Osteoblast (primary cell): ENCODE results near the gene IVD. TPM values are rescaled to one million over a fixed set of nuclear protein-coding genes. Genes with fewer than 3 reads are reported as not detected.

ENCODE experiments used
- DNase-seq: peaks from one replicate; pipeline ENCODE4 v3.0.0; 2011; ENCODE audit warnings: low spot score, mixed read lengths; ENCODE audit not compliant: insufficient read length; ENCODE audit errors: missing footprints
- H2AFZ ChIP-seq: 2 replicates; pipeline ENCODE4 v1.6.0; 2011; ENCODE audit warnings: mild to moderate bottlenecking, low read length
- H3K27ac ChIP-seq: 2 replicates; pipeline ENCODE4 v1.5.1; 2011; ENCODE audit warnings: mild to moderate bottlenecking, low read depth, low read length, moderate library complexity
- H3K27me3 ChIP-seq: 2 replicates; pipeline ENCODE4 v1.6.0; 2012; ENCODE audit warnings: mild to moderate bottlenecking, control low read depth, inconsistent platforms, low read length, moderate library complexity; ENCODE audit not compliant: insufficient read depth
- H3K36me3 ChIP-seq: 2 replicates; pipeline ENCODE4 v1.5.1; 2011; ENCODE audit warnings: mild to moderate bottlenecking, low read length, control low read depth, moderate library complexity; ENCODE audit not compliant: insufficient read depth
- H3K4me1 ChIP-seq: 2 replicates; pipeline ENCODE4 v1.5.1; 2011; ENCODE audit warnings: mild to moderate bottlenecking, low read length, control low read depth, moderate library complexity; ENCODE audit not compliant: insufficient read depth
- H3K4me2 ChIP-seq: 2 replicates; pipeline ENCODE4 v1.6.0; 2011; ENCODE audit warnings: mild to moderate bottlenecking, low read length; ENCODE audit not compliant: insufficient read depth
- H3K4me3 ChIP-seq: fragments of 200-600 bp; sonication (generic); 3 replicates; pipeline ENCODE4 v1.5.1; 2012; ENCODE audit warnings: mild to moderate bottlenecking, low read length, inconsistent platforms; ENCODE audit not compliant: insufficient read depth
- H3K79me2 ChIP-seq: 2 replicates; pipeline ENCODE4 v1.6.0; 2012; ENCODE audit warnings: mild to moderate bottlenecking, low read length, control low read depth, inconsistent platforms; ENCODE audit not compliant: insufficient read depth
- H3K9me3 ChIP-seq: 2 replicates; pipeline ENCODE4 v1.5.1; 2011; ENCODE audit warnings: low read depth, low read length, control low read depth
- H4K20me1 ChIP-seq: 2 replicates; pipeline ENCODE4 v1.6.0; 2012; ENCODE audit warnings: mild to moderate bottlenecking, low read length, control low read depth; ENCODE audit not compliant: insufficient read depth
- total RNA-seq: library from RNA; depleted of rRNA; stranded (reverse); fragments of >200 nt; gene quantifications from 2 replicates; pipeline ENCODE4 v1.2.3, GENCODE V29; 2012
- TF ChIP-seq, protein P1 (sequence below): IDR thresholded peaks from 2 replicates; pipeline ENCODE4 v1.5.1; 2011; ENCODE audit warnings: mild to moderate bottlenecking, low read depth, low read length, moderate library complexity; ENCODE audit errors: extremely low read depth

IVD gene
- total RNA-seq, 1 donor = 46.3 TPM

DNA sequence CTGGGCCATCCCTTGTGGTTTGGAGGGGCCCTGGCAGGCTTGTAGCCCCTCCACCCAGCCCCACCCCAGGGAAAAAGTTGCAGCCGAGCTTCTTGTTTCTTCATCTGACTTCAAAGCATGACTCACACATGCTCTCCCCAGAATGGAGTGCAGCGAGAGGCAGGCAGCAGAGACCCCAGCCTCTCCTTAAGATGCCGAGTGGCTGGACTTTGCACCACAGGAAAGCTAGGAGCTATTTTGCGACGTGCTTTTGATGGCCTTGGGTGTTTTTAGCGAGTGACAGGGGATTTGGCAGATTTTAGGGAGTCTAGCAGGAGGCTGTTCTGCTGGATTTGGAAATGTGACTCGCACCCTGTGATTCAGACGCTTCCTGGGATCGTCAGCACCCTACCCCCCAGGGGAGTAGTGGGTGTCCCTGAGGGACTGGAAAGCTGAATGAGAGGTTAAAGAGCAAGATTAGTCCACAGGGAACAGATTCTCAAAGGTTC, 49.4 kb downstream of the IVD start:
- H4K20me1 ChIP-seq = peaks cover 76% of the 10 kb centered on the region
- TF ChIP-seq, protein P1, sequence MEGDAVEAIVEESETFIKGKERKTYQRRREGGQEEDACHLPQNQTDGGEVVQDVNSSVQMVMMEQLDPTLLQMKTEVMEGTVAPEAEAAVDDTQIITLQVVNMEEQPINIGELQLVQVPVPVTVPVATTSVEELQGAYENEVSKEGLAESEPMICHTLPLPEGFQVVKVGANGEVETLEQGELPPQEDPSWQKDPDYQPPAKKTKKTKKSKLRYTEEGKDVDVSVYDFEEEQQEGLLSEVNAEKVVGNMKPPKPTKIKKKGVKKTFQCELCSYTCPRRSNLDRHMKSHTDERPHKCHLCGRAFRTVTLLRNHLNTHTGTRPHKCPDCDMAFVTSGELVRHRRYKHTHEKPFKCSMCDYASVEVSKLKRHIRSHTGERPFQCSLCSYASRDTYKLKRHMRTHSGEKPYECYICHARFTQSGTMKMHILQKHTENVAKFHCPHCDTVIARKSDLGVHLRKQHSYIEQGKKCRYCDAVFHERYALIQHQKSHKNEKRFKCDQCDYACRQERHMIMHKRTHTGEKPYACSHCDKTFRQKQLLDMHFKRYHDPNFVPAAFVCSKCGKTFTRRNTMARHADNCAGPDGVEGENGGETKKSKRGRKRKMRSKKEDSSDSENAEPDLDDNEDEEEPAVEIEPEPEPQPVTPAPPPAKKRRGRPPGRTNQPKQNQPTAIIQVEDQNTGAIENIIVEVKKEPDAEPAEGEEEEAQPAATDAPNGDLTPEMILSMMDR = no peak
- no peaks in the 10 kb centered on the region for H3K9me3 ChIP-seq
- peaks cover 16% of the 10 kb centered on the region for H3K4me1 ChIP-seq
- no peak overlapping the region for H3K27ac ChIP-seq
- H3K36me3 ChIP-seq = no peaks in the 10 kb centered on the region
- DNase-seq = peak; percentile 93
- H2AFZ ChIP-seq = no peak overlapping the region
- H3K4me2 ChIP-seq = peak overlapping the region; percentile 37
- peaks cover 71% of the 10 kb centered on the region for H3K79me2 ChIP-seq
- no peaks in the 10 kb centered on the region for H3K27me3 ChIP-seq
- no peak overlapping the region for H3K4me3 ChIP-seq

DNA sequence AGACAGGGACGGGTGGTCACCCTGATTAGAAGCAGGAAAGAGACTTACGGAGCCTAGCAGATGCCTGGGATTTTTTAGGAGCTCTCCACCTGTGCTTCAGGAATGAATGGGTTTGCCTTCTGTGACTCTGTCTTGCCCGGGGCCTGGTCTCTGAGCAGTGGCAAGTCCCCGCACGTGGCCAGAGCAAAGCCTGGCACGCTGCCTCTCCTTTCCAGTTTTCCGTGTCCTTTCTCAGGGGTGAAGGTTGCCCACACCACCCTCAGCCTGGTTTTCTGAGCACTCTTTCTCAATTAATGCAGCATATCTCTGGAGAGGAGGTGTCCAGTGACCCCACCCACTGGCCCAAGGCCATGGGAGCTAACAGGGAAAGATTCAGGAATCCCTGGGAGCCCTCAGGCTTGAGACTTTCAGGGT, 50.7 kb downstream of the IVD start:
- TF ChIP-seq, protein P1 = no peak
- Histone ChIP-seq H3K27ac (no peak overlapping the region), H3K79me2 (peaks cover 63% of the 10 kb centered on the region), H3K4me3 (no peak overlapping the region), H2AFZ (no peak overlapping the region), H3K9me3 (no peaks in the 10 kb centered on the region), H3K36me3 (no peaks in the 10 kb centered on the region), H3K27me3 (no peaks in the 10 kb centered on the region), H3K4me2 (no peak overlapping the region), H4K20me1 (peaks cover 76% of the 10 kb centered on the region), H3K4me1 (peaks cover 16% of the 10 kb centered on the region)
- DNase-seq = peak; percentile 86

DNA sequence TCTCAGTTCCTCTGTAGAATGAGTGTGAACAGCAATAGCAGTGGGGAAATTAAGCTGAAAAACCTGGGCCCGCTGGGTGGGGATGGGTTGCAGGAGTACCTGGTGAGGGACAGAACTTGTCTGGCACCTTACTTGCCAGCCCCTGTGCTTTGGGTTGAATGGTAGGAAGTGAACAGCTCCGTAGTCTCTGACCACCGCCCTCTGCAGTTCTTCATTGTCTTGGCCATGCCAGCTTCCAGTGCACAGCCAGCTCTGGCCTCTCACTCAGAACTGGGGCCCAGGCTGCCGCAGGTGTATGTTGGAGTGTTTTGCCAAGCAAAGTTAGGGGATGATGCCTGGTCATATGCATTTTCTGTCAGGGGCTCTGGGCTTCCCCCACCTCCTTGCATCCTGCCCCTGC, 51.1 kb downstream of the IVD start:
- no peak overlapping the region for H2AFZ ChIP-seq
- H3K79me2 ChIP-seq = peaks cover 59% of the 10 kb centered on the region
- H3K4me2 ChIP-seq = no peak overlapping the region
- peaks cover 16% of the 10 kb centered on the region for H3K4me1 ChIP-seq
- TF ChIP-seq, protein P1 = no peak
- no peak overlapping the region for H3K4me3 ChIP-seq
- H3K27me3 ChIP-seq = no peaks in the 10 kb centered on the region
- DNase-seq = peak; percentile 60
- H3K36me3 ChIP-seq = no peaks in the 10 kb centered on the region
- no peak overlapping the region for H3K27ac ChIP-seq
- H4K20me1 ChIP-seq = peaks cover 71% of the 10 kb centered on the region
- H3K9me3 ChIP-seq = no peaks in the 10 kb centered on the region

DNA sequence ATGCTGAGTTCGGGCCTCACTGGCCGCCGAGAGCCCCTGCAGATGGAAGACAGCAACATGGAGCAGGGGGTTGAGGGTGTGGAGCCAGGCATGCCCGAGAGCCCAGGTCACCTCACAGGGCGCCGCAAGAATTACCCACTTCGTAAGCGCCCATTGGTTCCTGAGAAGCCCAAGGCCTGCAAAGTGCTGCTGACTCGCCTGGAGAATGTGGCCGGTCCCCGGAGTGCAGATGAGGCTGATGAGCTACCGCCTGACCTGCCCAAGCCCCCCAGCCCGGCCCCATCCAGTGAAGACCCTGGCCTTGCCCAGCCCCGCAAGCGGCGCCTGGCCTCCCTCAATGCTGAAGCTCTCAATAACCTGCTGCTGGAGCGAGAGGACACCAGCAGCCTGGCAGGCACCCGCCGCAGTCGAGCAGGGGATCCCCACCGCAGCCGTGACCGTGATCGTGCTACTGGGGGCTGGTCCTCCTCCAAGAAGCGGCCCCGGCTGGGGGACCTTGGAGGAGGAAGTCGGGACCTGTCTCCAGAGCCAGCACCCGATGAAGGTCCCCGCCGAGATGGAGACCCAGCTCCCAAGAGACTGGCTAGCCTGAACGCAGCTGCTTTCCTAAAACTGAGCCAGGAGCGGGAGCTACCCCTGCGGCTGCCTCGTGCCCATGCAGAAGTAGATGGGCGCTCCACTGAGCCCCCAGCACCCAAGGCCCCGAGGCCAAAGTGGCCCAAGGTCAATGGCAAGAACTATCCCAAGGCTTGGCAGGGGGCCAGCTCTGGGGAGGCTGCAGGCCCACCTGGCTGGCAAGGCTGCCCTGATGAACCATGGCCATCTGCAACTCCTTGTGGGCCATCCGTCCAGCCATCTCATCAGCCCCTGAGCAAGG, 53.1 kb downstream of the IVD start:
- Histone ChIP-seq H3K27ac (no peak overlapping the region), H3K4me2 (no peak overlapping the region), H3K27me3 (no peaks in the 10 kb centered on the region), H3K36me3 (peaks cover 14% of the 10 kb centered on the region), H3K79me2 (peaks cover 49% of the 10 kb centered on the region), H4K20me1 (peaks cover 60% of the 10 kb centered on the region), H3K9me3 (no peaks in the 10 kb centered on the region), H3K4me1 (peaks cover 16% of the 10 kb centered on the region), H3K4me3 (no peak overlapping the region), H2AFZ (no peak overlapping the region)
- TF ChIP-seq, protein P1 = no peak
- DNase-seq = peak; percentile 73
